Measurements from ENCODE around the gene SERPINB1. TPM values are rescaled to one million over a fixed set of nuclear protein-coding genes. Genes with fewer than 3 reads are reported as not detected.

SERPINB1 gene
- total RNA-seq, 2 experiments from 2014 or later: 1.2 to 3.5 TPM

GRCh38 chr6:2857185-2857579 lies 15.5 kb upstream of the SERPINB1 start:
- no peak overlapping the region for H2AFZ ChIP-seq (ENCODE audit: low read length)
- H3K4me3 ChIP-seq (ENCODE audit: low read depth, low read length, poor library complexity, severe bottlenecking): peak overlapping the region; percentile 39
- CTCF ChIA-PET (ENCODE audit: unreplicated experiment): interaction anchor here (1.0 kb wide), 1 partner anchor 11 kb away, joined by 5 read pairs; no protein-coding TSS in a partner anchor
- DNase-seq (ENCODE audit: low spot score): no peak
- H3K36me3 ChIP-seq (ENCODE audit: insufficient read depth, low read length): peaks cover 27% of the 10 kb centered on the region
- H3K4me2 ChIP-seq (ENCODE audit: low read length): peak overlapping the region; percentile 62
- H3K9me2 ChIP-seq (ENCODE audit: insufficient read depth, low read length): no peaks in the 10 kb centered on the region
- no peak for TF ChIP-seq CTCF (conservative IDR thresholded peaks at IDR 0.05; ENCODE audit: low read length)
- TF ChIP-seq EZH2phosphoT487 (IDR thresholded peaks at IDR 0.05; ENCODE audit: borderline replicate concordance, low read depth, low read length): no peak
- H3K4me1 ChIP-seq (ENCODE audit: insufficient read depth, low read length, poor library complexity, severe bottlenecking): peaks cover 95% of the 10 kb centered on the region
- H3K9me3 ChIP-seq (ENCODE audit: low read length): no peaks in the 10 kb centered on the region
- peak overlapping the region; percentile 99 for H3K27ac ChIP-seq (ENCODE audit: low read depth, low read length, poor library complexity, severe bottlenecking)
- H3K79me2 ChIP-seq (ENCODE audit: insufficient read depth, low read depth, low read length): peaks cover 41% of the 10 kb centered on the region; the same call in 1 of the 2 replicates
- intact Hi-C loops (cut with micrococcal nuclease; ENCODE audit: unreplicated experiment): no loop called here
- POLR2A ChIA-PET: interaction anchor here (1.1 to 4.9 kb wide), 8 partner anchors 8 to 43 kb away, joined by 3 to 47 read pairs (median 9); no protein-coding TSS in a partner anchor
- no TSS peak for BruUV-seq (replicated peaks)
- H4K20me1 ChIP-seq (ENCODE audit: insufficient read depth, low read length): no peaks in the 10 kb centered on the region

- no TSS peak for BruUV-seq (replicated peaks)
- intact Hi-C loops (cut with micrococcal nuclease; ENCODE audit: unreplicated experiment): no loop called here
Measured at GRCh38 chr6:2855061-2855519, 13.4 kb upstream of the SERPINB1 start.

More at GRCh38 chr6:2855061-2855519, 13.4 kb upstream of the SERPINB1 start:
- H2AFZ ChIP-seq (ENCODE audit: low read length): peak overlapping the region; percentile 47; the same call in 1 of the 2 replicates
- H3K27ac ChIP-seq (ENCODE audit: low read depth, low read length, poor library complexity, severe bottlenecking): peak overlapping the region; percentile 99
- ChIA-PET CTCF (ENCODE audit: unreplicated experiment) (interaction anchor here (1.1 kb wide), 1 partner anchor 56 kb away, joined by 3 read pairs; no protein-coding TSS in a partner anchor), POLR2A (interaction anchor here (0.7 to 4.9 kb wide), 4 partner anchors 13 to 45 kb away, joined by 3 to 42 read pairs (median 6); no protein-coding TSS in a partner anchor)
- no peak for DNase-seq (ENCODE audit: low spot score)
- TF ChIP-seq EZH2phosphoT487 (IDR thresholded peaks at IDR 0.05; ENCODE audit: borderline replicate concordance, low read depth, low read length) (no peak), CTCF (conservative IDR thresholded peaks at IDR 0.05; ENCODE audit: low read length) (no peak)
- no peaks in the 10 kb centered on the region for H4K20me1 ChIP-seq (ENCODE audit: insufficient read depth, low read length)
- peaks cover 96% of the 10 kb centered on the region for H3K4me1 ChIP-seq (ENCODE audit: insufficient read depth, low read length, poor library complexity, severe bottlenecking)
- no peaks in the 10 kb centered on the region for H3K9me3 ChIP-seq (ENCODE audit: low read length)
- peaks cover 59% of the 10 kb centered on the region for H3K79me2 ChIP-seq (ENCODE audit: insufficient read depth, low read depth, low read length)
- H3K9me2 ChIP-seq (ENCODE audit: insufficient read depth, low read length): no peaks in the 10 kb centered on the region
- H3K4me2 ChIP-seq (ENCODE audit: low read length): peak overlapping the region; percentile 77
- H3K4me3 ChIP-seq (ENCODE audit: low read depth, low read length, poor library complexity, severe bottlenecking): peak overlapping the region; percentile 30
- peaks cover 23% of the 10 kb centered on the region for H3K36me3 ChIP-seq (ENCODE audit: insufficient read depth, low read length)
